Breast epithelium (tissue), 4 donors: Measurements from ENCODE around the gene POP4. TPM values are rescaled to one million over a fixed set of nuclear protein-coding genes. Genes with fewer than 3 reads are reported as not detected.
"Not testable (repeated sequence)": the region's sequence is repeated elsewhere in the genome, so short reads cannot be mapped to it uniquely, and the experiment has no call there.

Experiments
- DNase-seq, 2 donors: peaks; one replicate each; pipeline ENCODE4 v3.0.0-alpha.2; 2019; ENCODE audit warnings: low spot score in 2 of 2
- H3K27ac ChIP-seq, 2 donors: fragments of 200-600 bp; sonication (generic) in 1 of 2; one replicate each; pipeline ENCODE4 v1.5.1; 2016 to 2019; ENCODE audit warnings: mild to moderate bottlenecking in 1 of 2
- H3K27me3 ChIP-seq, 2 donors: fragments of 200-600 bp; sonication (generic) in 1 of 2; one replicate each; pipeline versions ENCODE4 v1.5.1 to v1.6.0; 2017 to 2019; ENCODE audit warnings: control low read depth in 1 of 2, mild to moderate bottlenecking in 1 of 2
- H3K36me3 ChIP-seq: fragments of 200-600 bp; one replicate; pipeline ENCODE4 v1.5.1; 2019
- H3K4me1 ChIP-seq, 2 donors: fragments of 200-600 bp; sonication (generic); one replicate each; pipeline ENCODE4 v1.5.1; 2016 to 2019; ENCODE audit warnings: control low read depth in 1 of 2
- H3K4me3 ChIP-seq, 3 donors: fragments of 200-600 bp; sonication (generic); 1 replicate in 2 of 3; 2 replicates in 1 of 3; pipeline ENCODE4 v1.5.1; 2016 to 2019; ENCODE audit warnings: mild to moderate bottlenecking in 3 of 3, moderate library complexity in 2 of 3
- H3K9me3 ChIP-seq, 2 donors: fragments of 200-600 bp; sonication (generic) in 1 of 2; one replicate each; pipeline ENCODE4 v1.5.1; 2016 to 2019; ENCODE audit warnings: control low read depth in 1 of 2
- CTCF ChIP-seq, 3 donors: fragments of 450-650 bp; IDR thresholded peaks; one replicate each; pipeline ENCODE4 v1.5.1; 2016 to 2017; ENCODE audit warnings: antibody characterized with exemption in 3 of 3, mild to moderate bottlenecking in 3 of 3, moderate library complexity in 3 of 3
- POLR2A ChIP-seq: fragments of 450-650 bp; IDR thresholded peaks from one replicate; pipeline ENCODE4 v1.6.1; 2016; ENCODE audit warnings: antibody characterized with exemption, mild to moderate bottlenecking, moderate library complexity
- POLR2AphosphoS5 ChIP-seq, 3 donors: sonication (generic); formaldehyde crosslinking; IDR thresholded peaks; one replicate each; pipeline ENCODE4 v1.6.1; 2017; ENCODE audit warnings: antibody characterized with exemption in 3 of 3
- intact Hi-C: fragments of 100-400 bp; cut with DNase I; formaldehyde crosslinking; loops from one replicate; pipeline ENCODE4 v1.15.1; 2023; ENCODE audit warnings: low total_unique reads
- total RNA-seq, 3 donors: library from RNA; depleted of rRNA; stranded (reverse); fragments of >200 nt; gene quantifications; one replicate each; pipeline ENCODE4 v1.1.0, GENCODE V29; 2016

The POP4 gene, protein sequence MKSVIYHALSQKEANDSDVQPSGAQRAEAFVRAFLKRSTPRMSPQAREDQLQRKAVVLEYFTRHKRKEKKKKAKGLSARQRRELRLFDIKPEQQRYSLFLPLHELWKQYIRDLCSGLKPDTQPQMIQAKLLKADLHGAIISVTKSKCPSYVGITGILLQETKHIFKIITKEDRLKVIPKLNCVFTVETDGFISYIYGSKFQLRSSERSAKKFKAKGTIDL
- 10 to 100 TPM; 52.1 to 63.7 (median 58.7) TPM for total RNA-seq

- Histone ChIP-seq H3K27ac (peak within 1 kb of the TSS; percentile 95 to 96), H3K27me3 (no peaks in the 10 kb centered on the region), H3K4me1 (no peaks in the 10 kb centered on the region), H3K4me3 (peak within 1 kb of the TSS; percentile 77 to 94 (median 80)), H3K9me3 (no peaks in the 10 kb centered on the region), H3K36me3 (no peaks in the 10 kb centered on the region)
- peak; percentile 95 to 96 for DNase-seq
- intact Hi-C loops: no loop called here
- TF ChIP-seq POLR2A: peak; percentile 95
- TF ChIP-seq CTCF (IDR thresholded peaks at IDR 0.05): no peak
- TF ChIP-seq POLR2AphosphoS5 (IDR thresholded peaks at IDR 0.05): peak; percentile 98 to 100 (median 99)
Observed at GRCh38 chr19:29605653-29606419, at the start of gene POP4. Gene POP4 (plus strand): TSS chr19:29606283. CDS start chr19:29606319, 36 bp downstream.

GRCh38 chr19:29559110-29559509 is 47.0 kb upstream of the POP4 start:
- H3K27ac ChIP-seq, H3K36me3 ChIP-seq, DNase-seq, H3K4me3 ChIP-seq, H3K4me1 ChIP-seq, intact Hi-C loops: not testable (repeated sequence)
- H3K9me3 ChIP-seq: peaks cover 14 to 41% of the 10 kb centered on the region in 2 donors
- H3K27me3 ChIP-seq: peaks cover 0 to 20% of the 10 kb centered on the region in 2 donors

DNA sequence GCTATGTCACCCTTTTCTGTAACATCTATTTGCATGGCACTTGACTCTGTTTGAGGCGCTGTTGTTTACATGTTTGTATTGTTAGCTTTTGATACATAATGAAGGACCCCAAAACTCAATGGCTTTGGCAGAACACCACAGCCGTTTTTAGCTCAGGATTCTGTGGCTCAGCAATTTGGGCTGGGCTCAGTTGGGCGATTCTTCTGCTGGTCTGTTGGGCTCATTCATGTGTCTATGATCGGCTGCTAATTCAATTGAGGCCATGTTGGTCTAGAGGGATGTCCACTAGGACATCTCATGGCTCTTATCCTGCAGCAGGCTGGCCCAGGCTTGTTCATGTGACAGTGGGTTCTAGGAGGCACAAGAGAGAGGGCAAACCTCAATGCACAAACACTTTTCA is 46.3 kb upstream of the POP4 start:
- H3K27ac ChIP-seq: no peak overlapping the region
- H3K4me3 ChIP-seq: no peak overlapping the region
- no peak for DNase-seq
- no peaks in the 10 kb centered on the region for H3K36me3 ChIP-seq
- no peaks in the 10 kb centered on the region for H3K4me1 ChIP-seq
- peaks cover 8 to 35% of the 10 kb centered on the region in 2 donors for H3K9me3 ChIP-seq
- intact Hi-C loops: no loop called here
- peaks cover 0 to 24% of the 10 kb centered on the region in 2 donors for H3K27me3 ChIP-seq
- TF ChIP-seq CTCF (IDR thresholded peaks at IDR 0.05): no peak
- no peak for TF ChIP-seq POLR2AphosphoS5 (IDR thresholded peaks at IDR 0.05)
- no peak for TF ChIP-seq POLR2A

- no peak for DNase-seq
- no peak for TF ChIP-seq POLR2AphosphoS5 (IDR thresholded peaks at IDR 0.05)
- no peak for TF ChIP-seq POLR2A
- TF ChIP-seq CTCF (IDR thresholded peaks at IDR 0.05): no peak
Observed at GRCh38 chr19:29560313-29561075, 45.6 kb upstream of the POP4 start.

DNA sequence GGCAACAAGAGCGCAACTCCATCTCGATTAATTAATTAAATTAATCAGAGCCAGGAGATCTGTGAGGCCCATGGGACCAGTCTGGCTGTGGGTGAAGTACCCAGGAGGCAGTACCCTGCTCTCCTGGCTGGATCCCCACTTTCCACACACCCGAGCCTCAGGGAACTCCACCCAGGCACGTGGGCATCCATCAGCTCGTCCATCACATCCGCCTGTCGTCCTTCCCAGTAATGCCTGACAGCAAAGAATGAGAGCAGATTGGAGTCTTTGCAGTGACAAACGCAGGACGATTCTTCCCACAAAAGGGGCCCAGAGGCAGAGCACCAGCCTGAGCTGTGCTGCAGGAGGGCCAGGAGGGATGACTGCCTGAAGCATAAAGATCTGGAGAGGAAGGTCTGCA is 44.5 kb upstream of the POP4 start:
- peaks cover 0 to 37% of the 10 kb centered on the region in 2 donors for H3K27me3 ChIP-seq
- H3K9me3 ChIP-seq: peaks cover 8 to 31% of the 10 kb centered on the region in 2 donors
- H3K4me3 ChIP-seq: no peak overlapping the region
- intact Hi-C loops: no loop called here
- H3K4me1 ChIP-seq: no peaks in the 10 kb centered on the region
- TF ChIP-seq POLR2AphosphoS5 (IDR thresholded peaks at IDR 0.05): no peak
- TF ChIP-seq POLR2A: no peak
- TF ChIP-seq CTCF (IDR thresholded peaks at IDR 0.05): no peak
- H3K36me3 ChIP-seq: no peaks in the 10 kb centered on the region
- no peak for DNase-seq
- no peak overlapping the region for H3K27ac ChIP-seq

More at GRCh38 chr19:29560313-29561075, 45.6 kb upstream of the POP4 start:
- H3K27me3 ChIP-seq: peaks cover 0 to 31% of the 10 kb centered on the region in 2 donors
- no peaks in the 10 kb centered on the region for H3K4me1 ChIP-seq
- H3K27ac ChIP-seq: no peak overlapping the region
- intact Hi-C loops: no loop called here
- H3K4me3 ChIP-seq: no peak overlapping the region
- no peaks in the 10 kb centered on the region for H3K36me3 ChIP-seq
- H3K9me3 ChIP-seq: peaks cover 8 to 31% of the 10 kb centered on the region in 2 donors
